Testis (tissue), 2 donors: ENCODE data around the gene PIEZO2.

ENCODE experiments used
- CTCF ChIP-seq, 3 experiments: fragments of 450-650 bp in 2 of 3; fragments of 200-600 bp in 1 of 3; sonication (generic) in 1 of 3; IDR thresholded peaks; one replicate each; pipeline ENCODE4 v1.5.1; 2016 to 2019; ENCODE audit warnings: antibody characterized with exemption in 3 of 3, mild to moderate bottlenecking in 2 of 3, moderate library complexity in 1 of 3
- POLR2A ChIP-seq: fragments of 450-650 bp; IDR thresholded peaks from one replicate; pipeline ENCODE4 v1.6.1; 2017; ENCODE audit warnings: antibody characterized with exemption, mild to moderate bottlenecking, moderate library complexity

GRCh38 chr18:10877987-10878386 lies 271.4 kb downstream of the PIEZO2 start:
- TF ChIP-seq CTCF (IDR thresholded peaks at IDR 0.05) = no peak
- no peak for TF ChIP-seq POLR2A
